Smooth muscle cell (in vitro differentiated cells): ENCODE measurements around the gene ZNF512B. TPM values are rescaled to one million over a fixed set of nuclear protein-coding genes. Genes with fewer than 3 reads are reported as not detected.

Experiments
- microRNA counts: library from miRNA; unstranded; fragments of <30 nt; microRNA quantifications from one replicate; lab custom pipeline; 2016
- microRNA-seq: library from miRNA; unstranded; fragments of <30 nt; microRNA quantifications from one replicate; pipeline ENCODE4, GENCODE V29; 2016; ENCODE audit warnings: borderline number of aligned reads
- polyA plus RNA-seq: library from polyadenylated mRNA; unstranded; fragments of >200 nt; fragmentation: Nextera tagmentation; extraction: Ambion mirVana; gene quantifications from 2 replicates; pipeline ENCODE4 v1.2.1, GENCODE V29; 2016
- small RNA-seq: library from RNA; depleted of rRNA; stranded (forward); fragments of <200 nt; gene quantifications from one replicate; pipeline ENCODE3, GENCODE V24; 2014
- total RNA-seq: library from RNA; depleted of rRNA; stranded (reverse); fragments of >200 nt; gene quantifications from 2 replicates; pipeline ENCODE4 v1.2.3, GENCODE V29; 2014

ZNF512B gene
- total and polyA plus RNA-seq, 2 experiments from 2014 or later: 4.6 to 5.6 TPM

MicroRNA genes within 50 kb of the gene (microRNA counts, 767-probe panel; counts per million panel counts)
- microRNA hsa-miR-1914-5p (lab: Ali Mortazavi, UCI) (183 counts per million), microRNA hsa-miR-647 (lab: Ali Mortazavi, UCI) (183 counts per million), microRNA hsa-miR-941 (lab: Ali Mortazavi, UCI) (183 counts per million)

Small RNAs within 50 kb of the gene (microRNA-seq; reads per million reads assigned to microRNA genes)
- gene MIR1914 (2.3 reads per million), gene MIR647 (not detected), gene MIR941-1 (not detected), gene MIR941-2 (not detected), gene MIR941-3 (not detected), gene MIR941-4 (not detected), gene MIR941-5 (not detected)

Small RNAs within 50 kb of the gene (small RNA-seq; reads per million reads assigned to genes)
- gene MIR647: 0.11 reads per million
- gene MIR941-2: not detected
- not detected for gene MIR941-4
- not detected for gene MIR941-5
- not detected for gene RNU1-134P

Other genes starting within 250 kb of the ZNF512B start
- 2.9 and 7.2 TPM in 2 replicates for gene LIME1, start 233.3 kb downstream of the ZNF512B start, total RNA-seq
- 6.0 and 6.9 TPM in 2 replicates for gene LIME1, start 233.3 kb downstream of the ZNF512B start, polyA plus RNA-seq
- gene SLC2A4RG, start 230.2 kb downstream of the ZNF512B start, total RNA-seq: 24.4 and 43.7 TPM in 2 replicates
- 45.6 and 58.4 TPM in 2 replicates for gene SLC2A4RG, start 230.2 kb downstream of the ZNF512B start, polyA plus RNA-seq
- 2.7 and 4.5 TPM in 2 replicates for gene ZBTB46, start 138.7 kb downstream of the ZNF512B start, total RNA-seq
- 2.3 and 4.0 TPM in 2 replicates for gene ZBTB46, start 138.7 kb downstream of the ZNF512B start, polyA plus RNA-seq
- not detected in 2 replicates for gene ABHD16B, start 108.4 kb downstream of the ZNF512B start, total RNA-seq
- 0.31 TPM in 1 of 2 replicates, not detected in the other for gene ABHD16B, start 108.4 kb downstream of the ZNF512B start, polyA plus RNA-seq
- gene TPD52L2, start 104.7 kb downstream of the ZNF512B start, total RNA-seq: 74.0 and 74.4 TPM in 2 replicates
- 93.8 and 94.8 TPM in 2 replicates for gene TPD52L2, start 104.7 kb downstream of the ZNF512B start, polyA plus RNA-seq
- 21.1 and 24.5 TPM in 2 replicates for gene DNAJC5, start 74.8 kb downstream of the ZNF512B start, total RNA-seq
- 8.7 TPM in 2 replicates for gene DNAJC5, start 74.8 kb downstream of the ZNF512B start, polyA plus RNA-seq
- 12.8 and 17.2 TPM in 2 replicates for gene UCKL1, start 13.5 kb downstream of the ZNF512B start, total RNA-seq
- 22.6 and 29.3 TPM in 2 replicates for gene UCKL1, start 13.5 kb downstream of the ZNF512B start, polyA plus RNA-seq
- 0.13 and 0.27 TPM in 2 replicates for gene SAMD10, start 9.7 kb upstream of the ZNF512B start, total RNA-seq
- 1.2 and 4.3 TPM in 2 replicates for gene SAMD10, start 9.7 kb upstream of the ZNF512B start, polyA plus RNA-seq
- 33.3 and 36.5 TPM in 2 replicates for gene PRPF6, start 11.2 kb upstream of the ZNF512B start, total RNA-seq
- 51.2 and 55.2 TPM in 2 replicates for gene PRPF6, start 11.2 kb upstream of the ZNF512B start, polyA plus RNA-seq
- 0.09 and 2.0 TPM in 2 replicates for gene C20orf204, start 66.3 kb upstream of the ZNF512B start, total RNA-seq
- gene C20orf204, start 66.3 kb upstream of the ZNF512B start, polyA plus RNA-seq: 0.87 and 5.2 TPM in 2 replicates
- gene SOX18, start 79.7 kb upstream of the ZNF512B start, total RNA-seq: 0.54 and 2.9 TPM in 2 replicates
- 9.7 and 11.3 TPM in 2 replicates for gene SOX18, start 79.7 kb upstream of the ZNF512B start, polyA plus RNA-seq
- 24.9 and 41.0 TPM in 2 replicates for gene TCEA2, start 93.3 kb upstream of the ZNF512B start, total RNA-seq
- gene TCEA2, start 93.3 kb upstream of the ZNF512B start, polyA plus RNA-seq: 83.4 and 89.5 TPM in 2 replicates
- gene RGS19, start 109.6 kb upstream of the ZNF512B start, total RNA-seq: 14.9 and 17.4 TPM in 2 replicates
- gene RGS19, start 109.6 kb upstream of the ZNF512B start, polyA plus RNA-seq: 24.6 and 25.4 TPM in 2 replicates
- gene OPRL1, start 110.2 kb upstream of the ZNF512B start, total RNA-seq: 2.9 and 6.4 TPM in 2 replicates
- gene OPRL1, start 110.2 kb upstream of the ZNF512B start, polyA plus RNA-seq: 3.1 and 4.3 TPM in 2 replicates
- gene LKAAEAR1, start 114.5 kb upstream of the ZNF512B start, total RNA-seq: 4.5 TPM in 1 of 2 replicates, not detected in the other
- 0.79 and 1.6 TPM in 2 replicates for gene LKAAEAR1, start 114.5 kb upstream of the ZNF512B start, polyA plus RNA-seq
- not detected in 2 replicates for gene NPBWR2, start 137.6 kb upstream of the ZNF512B start, total RNA-seq
- not detected in 2 replicates for gene NPBWR2, start 137.6 kb upstream of the ZNF512B start, polyA plus RNA-seq
- 0.09 TPM in 2 replicates for gene MYT1, start 194.5 kb upstream of the ZNF512B start, total RNA-seq
- gene MYT1, start 194.5 kb upstream of the ZNF512B start, polyA plus RNA-seq: 0.05 TPM in 1 of 2 replicates, not detected in the other